AG04449 (cell line): Measurements from ENCODE around the gene GPD2.

ENCODE experiments used
- CTCF ChIA-PET: fragments of 350-600 bp; formaldehyde crosslinking; extraction: SDS; loops from one replicate; lab custom pipeline; 2021; ENCODE audit warnings: antibody characterized with exemption; lab: Yijun Ruan, JAX
- POLR2A ChIA-PET: fragments of 400-600, 350-600 bp; formaldehyde crosslinking; extraction: SDS; loops from one replicate; lab custom pipeline; 2020; ENCODE audit warnings: antibody characterized with exemption, inconsistent platforms; lab: Yijun Ruan, JAX
- DNase-seq: peaks from one replicate; pipeline ENCODE4 v3.0.0-alpha.2; 2010; ENCODE audit warnings: low read depth, low spot score
- H3K4me3 ChIP-seq: 2 replicates; pipeline ENCODE4 v1.5.1; 2011; ENCODE audit warnings: low read depth, mild to moderate bottlenecking, control low read depth, low read length
- CTCF ChIP-seq: IDR thresholded peaks from one replicate; pipeline ENCODE4 v1.5.1; 2011; ENCODE audit warnings: mild to moderate bottlenecking, moderate library complexity, low read length, control low read depth, inconsistent platforms; ENCODE audit not compliant: insufficient read depth; ENCODE audit errors: missing control alignments

The GPD2 gene

DNA sequence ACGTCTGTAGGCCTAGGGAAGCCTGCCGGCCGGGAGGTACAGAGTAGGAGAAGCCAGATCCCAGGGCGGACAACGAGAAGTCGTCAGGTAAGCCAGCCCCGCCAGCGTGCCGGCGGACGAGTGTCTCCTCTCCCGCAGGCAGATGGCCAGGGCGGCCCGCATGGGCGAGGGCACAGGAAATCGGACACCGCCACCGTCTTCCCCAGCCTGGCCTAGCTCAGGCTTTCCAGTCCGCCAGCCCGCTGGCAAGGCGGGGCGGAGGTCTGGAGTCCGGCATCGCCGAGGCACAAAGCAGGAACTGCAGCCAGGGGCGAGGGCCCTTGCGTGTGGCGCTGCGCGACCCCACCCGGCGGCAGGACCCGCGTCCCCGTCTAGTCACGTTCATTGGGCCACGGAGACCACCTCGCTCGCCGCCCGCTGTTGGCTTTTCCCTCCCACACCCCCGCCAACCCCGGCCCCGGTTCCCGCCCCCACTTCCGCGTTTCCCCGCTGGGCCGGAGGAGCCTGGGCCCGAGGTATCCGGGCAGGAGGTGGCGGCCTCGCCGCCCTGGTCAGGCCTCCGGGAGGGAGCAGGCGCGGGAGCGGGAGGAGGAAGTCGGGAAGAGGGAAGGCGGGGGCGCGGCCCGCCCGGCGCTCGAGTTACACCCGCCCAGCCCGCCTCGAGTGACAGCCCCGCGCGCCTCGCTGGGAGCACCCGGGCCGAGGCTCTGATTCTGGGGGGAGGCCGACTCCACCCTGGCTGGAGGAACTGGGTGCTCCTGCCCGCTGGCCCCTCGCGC is at the start of gene GPD2:
TSS of gene GPD2 (plus strand) at position 662 of the 779 bp plus-strand sequence. CDS start 39,727 bp downstream, outside the sequence.
- DNase-seq: no peak
- no peak for TF ChIP-seq CTCF
- POLR2A ChIA-PET: interaction anchor here (0.9 to 1.5 kb wide), 2 partner anchors 10 to 93 kb away, joined by 4 read pairs; no protein-coding TSS in a partner anchor

DNA sequence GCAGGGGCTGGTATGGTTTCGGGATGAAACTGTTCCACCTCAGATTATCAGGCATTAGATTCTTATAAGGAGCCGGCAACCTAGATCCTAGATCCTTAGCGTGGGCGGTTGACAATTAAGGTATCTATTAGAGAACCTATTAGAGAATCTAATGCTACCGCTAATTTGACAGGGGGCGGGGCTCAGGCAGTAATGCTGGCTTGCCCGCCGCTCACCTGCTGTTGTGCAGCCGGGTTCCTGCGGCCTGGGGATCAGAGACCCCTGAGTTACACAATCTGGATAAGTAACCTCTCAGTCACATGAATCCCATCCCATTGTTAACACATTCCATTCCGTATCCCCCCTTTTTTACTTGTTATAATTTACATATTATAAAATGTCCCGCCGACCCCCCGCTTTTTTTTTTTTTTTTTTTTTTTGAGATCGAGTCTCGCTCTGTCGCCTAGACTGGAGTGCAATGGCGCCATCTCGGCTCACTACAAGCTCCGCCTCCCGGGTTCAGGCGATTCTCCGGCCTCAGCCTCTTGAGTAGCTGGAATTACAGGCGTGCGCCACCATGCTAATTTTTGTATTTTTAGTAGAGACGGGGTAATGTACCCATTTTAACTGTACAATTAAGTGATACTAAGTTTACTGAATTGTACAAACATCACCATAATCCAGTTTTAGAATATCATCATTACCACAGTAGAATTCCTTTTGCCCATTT is 42.0 kb upstream of the GPD2 start:
- H3K4me3 ChIP-seq: no peak overlapping the region
- POLR2A ChIA-PET: no interaction called here
- CTCF ChIA-PET: no interaction called here
- no peak for DNase-seq
- TF ChIP-seq CTCF: no peak

More for the DNA sequence above, at the start of gene GPD2:
- peak within 1 kb of the TSS; percentile 72 for H3K4me3 ChIP-seq
- CTCF ChIA-PET: interaction anchor here (0.9 to 2.3 kb wide), 4 partner anchors 9 to 153 kb away, joined by 3 to 9 read pairs (median 6); no protein-coding TSS in a partner anchor

DNA sequence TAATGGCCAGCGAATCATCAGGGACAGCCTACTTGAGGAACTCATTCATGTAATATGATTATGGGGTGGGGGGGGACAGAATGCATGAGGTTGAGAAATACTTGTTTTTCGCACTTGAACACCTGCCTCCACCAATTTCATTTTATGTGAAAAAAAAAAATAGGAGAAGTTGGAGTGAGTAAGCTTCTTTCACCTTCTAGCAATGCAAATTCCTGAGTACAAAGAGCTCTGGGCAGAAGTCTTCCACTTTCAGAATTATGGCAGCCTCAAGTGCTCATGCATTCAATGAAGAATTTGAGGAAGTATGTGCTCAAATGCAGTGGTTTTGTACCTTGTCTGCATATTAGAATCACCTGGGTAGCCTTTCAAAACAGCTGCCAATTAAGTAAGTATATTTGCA is 40.1 kb upstream of the GPD2 start:
- TF ChIP-seq CTCF: no peak
- CTCF ChIA-PET: no interaction called here
- POLR2A ChIA-PET: no interaction called here
- no peak overlapping the region for H3K4me3 ChIP-seq
- DNase-seq: no peak

GRCh38 chr2:156397229-156397628 is 39.0 kb upstream of the GPD2 start:
- DNase-seq: no peak
- H3K4me3 ChIP-seq: no peak overlapping the region
- POLR2A ChIA-PET: no interaction called here
- CTCF ChIA-PET: interaction anchor here (1.0 kb wide), 1 partner anchor 34 kb away, joined by 3 read pairs; no protein-coding TSS in a partner anchor
- no peak for TF ChIP-seq CTCF

- ChIA-PET CTCF (interaction anchor here (1.9 kb wide), 1 partner anchor 58 kb away, joined by 6 read pairs; no protein-coding TSS in a partner anchor), POLR2A (no interaction called here)
- DNase-seq: no peak
- H3K4me3 ChIP-seq: no peak overlapping the region
- no peak for TF ChIP-seq CTCF
Observed at GRCh38 chr2:156398176-156398575, 38.0 kb upstream of the GPD2 start.
